Left ventricle myocardium inferior (tissue), 1 donor: ENCODE results near the gene BDP1. TPM values are rescaled to one million over a fixed set of nuclear protein-coding genes. Genes with fewer than 3 reads are reported as not detected.
"Not testable (repeated sequence)": the region's sequence is repeated elsewhere in the genome, so short reads cannot be mapped to it uniquely, and the experiment has no call there.

Experiments used
- DNase-seq: peaks from one replicate; pipeline ENCODE4 v3.0.0-alpha.2; 2020
- H3K27ac ChIP-seq: fragments of 200-600 bp; replicated peaks from 2 replicates; pipeline ENCODE4 v1.8.0; 2021
- H3K27me3 ChIP-seq: fragments of 200-600 bp; 2 replicates; pipeline ENCODE4 v1.8.0; 2021; ENCODE audit warnings: low read depth
- H3K36me3 ChIP-seq: fragments of 200-600 bp; 2 replicates; pipeline ENCODE4 v1.8.0; 2021
- H3K4me1 ChIP-seq: fragments of 200-600 bp; 2 replicates; pipeline ENCODE4 v1.8.0; 2021
- H3K4me3 ChIP-seq: fragments of 200-600 bp; 2 replicates; pipeline ENCODE4 v1.8.0; 2021; ENCODE audit warnings: mild to moderate bottlenecking, moderate library complexity
- H3K9me3 ChIP-seq: fragments of 200-600 bp; replicated peaks from 2 replicates; pipeline ENCODE4 v1.8.0; 2021
- intact Hi-C: fragments of 100-400 bp; cut with micrococcal nuclease; formaldehyde crosslinking; loops from one replicate; pipeline ENCODE4 v1.11.0; 2022
- total RNA-seq: library from RNA; stranded (reverse); fragmentation: NEBNext Ultra II Directional; extraction: Animal tissue kit (Norgen Biotek cat#: 25700); gene quantifications from one replicate; pipeline ENCODE4 v1.2.1, GENCODE V29; 2021
- TF ChIP-seq, protein P1 (sequence below): fragments of 200-600 bp; IDR thresholded peaks from 2 replicates; pipeline ENCODE4 v1.8.0; 2021; ENCODE audit warnings: antibody characterized with exemption, mild to moderate bottlenecking, borderline replicate concordance
- donor health status: DM: no; HTN: yes; CAD: no; lungs with severe emphysema.

The BDP1 gene
- total RNA-seq, 1 donor from 2014 or later: 15.1 TPM

DNA sequence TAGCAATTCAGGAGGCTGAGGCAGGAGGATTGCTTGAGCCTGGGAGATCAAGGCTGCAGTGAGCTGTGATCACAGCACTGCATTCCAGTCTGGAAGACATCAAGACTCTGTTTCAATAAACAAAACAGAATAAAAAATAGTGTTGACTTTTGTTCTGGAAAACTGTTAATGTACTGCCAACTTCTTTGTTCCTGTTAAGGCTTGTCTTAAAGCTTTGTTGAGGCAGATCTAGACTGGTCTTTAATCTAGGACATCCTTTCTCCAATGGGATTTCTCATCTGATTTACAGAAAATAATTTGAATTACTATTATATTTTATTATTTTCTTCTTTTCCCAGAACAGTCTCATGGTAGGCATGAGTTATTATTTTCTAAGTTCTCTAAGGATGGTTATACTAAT lies 26.0 kb downstream of the BDP1 start:
- intact Hi-C loops: no loop called here
- H3K27me3 ChIP-seq: no peaks in the 10 kb centered on the region
- DNase-seq: no peak
- TF ChIP-seq, protein P1, sequence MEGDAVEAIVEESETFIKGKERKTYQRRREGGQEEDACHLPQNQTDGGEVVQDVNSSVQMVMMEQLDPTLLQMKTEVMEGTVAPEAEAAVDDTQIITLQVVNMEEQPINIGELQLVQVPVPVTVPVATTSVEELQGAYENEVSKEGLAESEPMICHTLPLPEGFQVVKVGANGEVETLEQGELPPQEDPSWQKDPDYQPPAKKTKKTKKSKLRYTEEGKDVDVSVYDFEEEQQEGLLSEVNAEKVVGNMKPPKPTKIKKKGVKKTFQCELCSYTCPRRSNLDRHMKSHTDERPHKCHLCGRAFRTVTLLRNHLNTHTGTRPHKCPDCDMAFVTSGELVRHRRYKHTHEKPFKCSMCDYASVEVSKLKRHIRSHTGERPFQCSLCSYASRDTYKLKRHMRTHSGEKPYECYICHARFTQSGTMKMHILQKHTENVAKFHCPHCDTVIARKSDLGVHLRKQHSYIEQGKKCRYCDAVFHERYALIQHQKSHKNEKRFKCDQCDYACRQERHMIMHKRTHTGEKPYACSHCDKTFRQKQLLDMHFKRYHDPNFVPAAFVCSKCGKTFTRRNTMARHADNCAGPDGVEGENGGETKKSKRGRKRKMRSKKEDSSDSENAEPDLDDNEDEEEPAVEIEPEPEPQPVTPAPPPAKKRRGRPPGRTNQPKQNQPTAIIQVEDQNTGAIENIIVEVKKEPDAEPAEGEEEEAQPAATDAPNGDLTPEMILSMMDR: no peak
- H3K27ac ChIP-seq: no peak overlapping the region
- H3K36me3 ChIP-seq: peaks cover 79% of the 10 kb centered on the region
- peaks cover 14% of the 10 kb centered on the region for H3K4me1 ChIP-seq
- no peak overlapping the region for H3K4me3 ChIP-seq
- no peaks in the 10 kb centered on the region for H3K9me3 ChIP-seq

DNA sequence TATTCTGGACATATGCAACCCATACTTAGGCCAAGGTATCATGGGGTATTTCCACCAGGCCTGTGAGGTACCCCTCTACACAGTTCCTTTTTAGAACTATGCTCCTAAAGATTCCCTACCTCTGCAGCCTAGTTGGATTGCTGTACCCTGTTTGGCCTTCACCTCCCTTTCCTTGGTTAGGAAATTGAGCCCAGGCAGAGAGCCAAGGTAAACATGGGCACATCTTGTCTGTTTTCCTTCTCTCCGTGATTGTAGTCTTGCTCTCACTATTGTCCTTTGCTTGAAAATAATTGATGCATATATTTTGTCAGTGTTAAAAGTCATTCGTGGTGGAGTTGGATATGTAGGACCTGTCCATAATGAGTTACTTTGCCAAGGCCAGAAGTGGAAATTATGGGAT lies 26.7 kb downstream of the BDP1 start:
- TF ChIP-seq, protein P1: no peak
- H3K36me3 ChIP-seq: peaks cover 79% of the 10 kb centered on the region
- DNase-seq: no peak
- peaks cover 14% of the 10 kb centered on the region for H3K4me1 ChIP-seq
- H3K27ac ChIP-seq: no peak overlapping the region
- H3K9me3 ChIP-seq: no peaks in the 10 kb centered on the region
- intact Hi-C loops: no loop called here
- no peaks in the 10 kb centered on the region for H3K27me3 ChIP-seq
- no peak overlapping the region for H3K4me3 ChIP-seq

DNA sequence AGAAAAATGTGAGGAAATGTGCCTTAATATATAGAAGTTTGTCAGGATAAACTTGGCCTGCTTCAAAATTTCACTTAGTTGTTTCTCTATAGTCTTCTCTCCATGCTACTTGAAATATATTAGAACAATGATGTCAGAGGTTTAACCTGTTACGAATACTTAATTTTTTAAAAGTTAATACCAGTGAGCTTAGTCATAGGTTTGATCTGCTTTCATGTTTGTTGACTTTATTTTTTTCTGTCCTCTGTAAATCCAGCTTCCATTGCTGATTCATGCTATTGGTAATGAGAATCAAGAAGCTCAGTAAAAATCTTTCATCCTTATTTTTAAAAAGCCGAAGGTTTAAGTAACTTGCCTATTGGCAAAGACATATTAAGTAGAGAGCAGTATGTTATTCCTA lies 27.9 kb downstream of the BDP1 start:
- no peak for DNase-seq
- intact Hi-C loops: no loop called here
- peaks cover 80% of the 10 kb centered on the region for H3K36me3 ChIP-seq
- H3K4me1 ChIP-seq: peaks cover 14% of the 10 kb centered on the region
- H3K27me3 ChIP-seq: no peaks in the 10 kb centered on the region
- no peaks in the 10 kb centered on the region for H3K9me3 ChIP-seq
- H3K27ac ChIP-seq: no peak overlapping the region
- TF ChIP-seq, protein P1: no peak
- no peak overlapping the region for H3K4me3 ChIP-seq

DNA sequence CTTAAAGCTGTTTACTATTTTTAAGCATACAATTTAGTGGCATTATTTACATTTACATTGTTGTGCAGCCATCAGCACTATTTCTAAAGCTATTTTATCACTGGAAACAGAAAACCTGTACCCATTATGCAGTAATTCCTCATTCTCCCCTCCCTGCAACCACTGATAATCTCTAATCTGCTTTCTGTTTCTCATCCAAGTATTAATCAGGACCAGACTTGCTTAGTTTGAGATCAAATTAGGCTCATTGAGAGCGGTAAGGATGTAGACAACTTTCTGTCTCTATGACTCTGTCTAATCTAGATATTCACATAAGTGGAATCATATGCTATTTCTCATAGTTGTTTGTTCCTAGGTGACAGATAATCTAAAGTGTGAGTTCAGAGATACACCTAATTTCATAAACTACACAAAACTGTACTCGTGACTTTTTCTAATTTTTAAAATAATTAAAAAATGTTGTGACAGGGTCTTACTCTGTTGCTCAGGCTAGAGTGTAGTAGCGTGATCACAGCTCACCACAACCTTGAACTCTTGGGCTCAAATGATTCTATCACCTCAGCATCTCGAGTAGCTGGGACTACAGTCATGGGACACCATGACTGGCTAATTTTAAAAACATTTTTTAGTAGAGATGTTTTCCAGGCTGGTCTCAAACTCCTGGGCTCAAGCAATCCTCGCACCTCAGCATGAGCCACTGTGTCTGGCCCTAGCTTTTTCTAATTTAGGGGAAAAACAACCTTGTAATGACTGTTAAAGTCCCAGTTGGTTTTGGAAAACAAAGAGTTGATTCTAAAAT lies 37.6 kb downstream of the BDP1 start:
- no peak overlapping the region for H3K4me3 ChIP-seq
- H3K9me3 ChIP-seq: no peaks in the 10 kb centered on the region
- TF ChIP-seq, protein P1: no peak
- H3K27me3 ChIP-seq: no peaks in the 10 kb centered on the region
- peaks cover 92% of the 10 kb centered on the region for H3K36me3 ChIP-seq
- DNase-seq: no peak
- intact Hi-C loops: no loop called here
- H3K27ac ChIP-seq: no peak overlapping the region
- no peaks in the 10 kb centered on the region for H3K4me1 ChIP-seq

DNA sequence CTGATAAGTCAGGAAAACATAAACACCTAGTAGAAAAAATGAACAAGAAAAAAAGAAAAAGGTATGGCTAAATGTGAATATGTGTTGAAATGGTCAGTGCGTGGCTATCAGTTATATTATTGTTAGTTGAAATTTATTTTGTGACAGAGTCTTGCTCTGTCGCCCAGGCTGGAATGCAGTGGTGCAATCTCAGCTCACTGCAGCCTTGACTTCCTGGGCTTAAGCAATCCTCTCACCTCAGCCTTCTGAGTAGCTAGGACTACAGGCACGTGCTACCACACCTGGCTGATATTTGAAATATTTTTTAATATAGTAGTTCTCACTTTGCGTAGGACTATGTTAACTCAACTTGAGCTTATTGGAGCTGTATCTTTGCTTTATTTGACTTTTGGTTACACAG lies 38.8 kb downstream of the BDP1 start:
- H3K27me3 ChIP-seq, H3K9me3 ChIP-seq, H3K27ac ChIP-seq, H3K4me1 ChIP-seq, DNase-seq, H3K4me3 ChIP-seq, intact Hi-C loops: not testable (repeated sequence)
- H3K36me3 ChIP-seq: peaks cover 92% of the 10 kb centered on the region

DNA sequence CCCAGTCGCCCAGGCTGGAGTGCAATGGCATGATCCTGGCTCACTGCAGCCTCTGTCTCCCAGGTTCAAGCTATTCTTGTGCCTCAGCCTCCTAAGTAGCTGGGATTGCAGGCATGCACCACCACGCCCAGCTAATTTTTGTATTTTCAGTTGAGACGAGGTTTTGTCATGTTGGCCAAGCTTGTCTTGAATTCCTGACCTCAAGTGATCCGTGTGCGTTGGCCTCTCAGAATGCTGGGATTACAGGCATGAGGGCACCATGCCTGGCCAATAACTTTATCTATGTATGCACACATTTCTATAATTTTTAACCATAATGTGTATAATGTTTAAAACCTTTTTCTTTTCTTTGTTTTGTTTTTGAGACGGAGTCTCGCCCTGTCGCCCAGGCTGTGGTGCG lies 43.3 kb downstream of the BDP1 start:
- H3K27me3 ChIP-seq, DNase-seq, H3K9me3 ChIP-seq, intact Hi-C loops, H3K4me3 ChIP-seq, H3K4me1 ChIP-seq, H3K27ac ChIP-seq: not testable (repeated sequence)
- peaks cover 95% of the 10 kb centered on the region for H3K36me3 ChIP-seq
